Stimulated activated CD8-positive, alpha-beta memory T cell treated with anti-CD3 and anti-CD28 coated beads, Interleukin-12 subunit alpha, Interleukin-12 subunit beta, amount 100 ng/mL, for 4 hours (primary cell): Measurements from ENCODE around the gene URB1.
"Not testable (repeated sequence)": the region's sequence is repeated elsewhere in the genome, so short reads cannot be mapped to it uniquely, and the experiment has no call there.

Experiments used
- DNase-seq: peaks from one replicate; pipeline ENCODE4 v3.0.0-alpha.2; 2020; ENCODE audit warnings: low read depth

Gene URB1

DNA sequence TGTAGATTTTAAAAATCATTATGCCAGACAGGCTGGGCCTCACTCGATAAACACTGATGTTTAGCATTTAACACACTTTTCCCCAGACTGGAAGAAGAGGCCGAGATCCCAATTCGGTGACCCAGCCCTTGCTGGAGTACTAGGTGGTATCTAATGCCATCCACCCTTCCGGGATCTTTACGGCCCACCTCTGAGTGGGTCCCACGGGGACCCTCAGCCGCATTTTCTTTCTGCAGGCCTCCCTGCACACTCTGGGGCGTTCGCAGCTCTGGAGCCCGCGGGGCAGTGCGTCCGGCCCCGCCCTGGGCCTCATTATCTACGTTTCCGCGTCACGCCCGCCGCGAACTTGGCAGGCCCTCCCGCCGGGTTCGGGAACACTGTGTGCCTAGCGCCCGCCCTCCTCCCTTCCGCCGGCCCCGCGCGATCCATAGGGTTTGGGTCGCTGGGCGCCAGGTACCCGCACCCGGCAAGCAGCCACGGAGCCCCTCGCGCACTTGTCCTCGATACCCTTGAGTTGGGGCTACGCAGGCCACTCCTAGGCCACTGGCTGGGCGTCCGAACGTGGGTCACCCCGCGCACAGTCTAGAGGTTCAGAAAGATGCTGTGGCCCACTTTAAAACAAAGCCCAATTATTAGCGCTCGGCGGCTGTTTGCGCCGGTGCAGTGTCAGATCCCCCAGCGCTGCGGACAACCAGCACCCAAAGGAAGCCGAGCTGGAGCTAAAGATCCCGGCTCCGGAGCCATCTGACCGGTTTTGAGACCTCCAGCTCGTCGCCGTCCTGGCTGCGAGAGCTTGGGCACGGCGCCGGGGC lies 18.7 kb upstream of the URB1 start:
- DNase-seq, result peak; percentile 39

DNA sequence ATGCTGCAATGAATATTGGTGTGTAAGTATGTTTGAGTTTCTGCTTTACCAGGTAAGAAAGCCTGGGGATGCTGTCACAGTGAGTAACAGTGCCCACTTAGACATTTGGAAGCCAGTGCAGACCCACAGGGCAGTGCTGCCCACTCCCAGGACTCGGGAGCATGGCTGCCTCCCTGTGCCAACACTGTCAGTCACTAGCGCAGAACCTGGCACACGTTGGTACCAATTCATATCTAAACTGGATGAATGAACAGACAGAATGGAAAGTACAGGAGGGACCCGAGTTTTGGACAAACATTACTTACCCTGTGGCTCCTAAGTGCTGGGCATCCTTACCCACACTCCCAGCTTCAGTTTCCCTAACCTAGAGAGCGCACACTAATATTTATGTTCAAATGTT lies 18.1 kb upstream of the URB1 start:
- DNase-seq, result no peak

- DNase-seq, result no peak
Observed at GRCh38 chr21:32410291-32410690, 17.5 kb upstream of the URB1 start.

DNA sequence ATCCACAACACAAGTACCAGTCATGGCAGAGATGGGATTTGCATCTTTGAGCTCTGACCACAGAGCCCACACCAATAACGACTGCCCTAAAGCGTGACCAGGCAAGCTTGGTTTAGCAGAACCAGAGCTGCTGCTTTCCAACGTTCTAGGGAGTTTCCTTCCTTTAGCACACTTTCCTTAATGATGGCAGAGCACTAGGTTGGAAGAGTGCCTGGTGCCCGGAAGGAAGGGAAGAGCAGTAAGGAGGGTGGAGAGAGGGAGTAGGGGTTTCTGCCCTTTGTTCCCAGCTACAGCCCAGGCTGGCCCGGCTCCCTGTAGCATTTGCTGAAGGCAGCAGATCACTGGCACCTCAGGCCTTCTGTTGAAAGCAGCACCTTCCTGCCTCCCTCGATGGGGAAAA lies 13.6 kb upstream of the URB1 start:
- no peak for DNase-seq

DNA sequence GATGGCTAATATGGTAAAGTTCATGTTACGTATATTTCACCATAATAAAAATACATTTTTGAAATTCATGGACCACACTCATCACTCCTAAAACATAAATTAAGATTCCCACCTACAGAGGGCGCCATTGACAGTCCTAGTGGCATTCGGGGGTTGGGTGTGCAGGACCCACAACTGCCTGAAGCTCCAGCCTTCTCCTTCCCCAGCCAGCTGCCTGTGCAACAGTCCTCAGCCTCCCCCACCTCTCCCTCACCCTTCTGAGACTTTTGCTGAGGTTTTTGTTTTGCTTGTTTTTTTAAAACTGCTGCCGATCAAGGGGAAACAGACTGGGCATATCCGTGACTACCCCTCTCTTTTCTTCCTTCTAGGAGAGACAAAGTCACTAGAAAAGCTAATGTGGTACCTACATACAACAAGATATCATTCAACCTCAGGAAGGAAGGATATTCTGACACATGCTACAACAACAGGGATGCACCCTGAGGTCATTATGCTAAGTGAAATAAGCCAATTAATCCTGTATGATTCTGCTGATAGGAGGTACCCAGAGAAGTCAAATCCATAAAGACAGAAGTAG lies 10.5 kb upstream of the URB1 start:
- no peak for DNase-seq

- DNase-seq, result no peak
Observed at GRCh38 chr21:32393677-32394001, 827 bp upstream of the URB1 start.

DNA sequence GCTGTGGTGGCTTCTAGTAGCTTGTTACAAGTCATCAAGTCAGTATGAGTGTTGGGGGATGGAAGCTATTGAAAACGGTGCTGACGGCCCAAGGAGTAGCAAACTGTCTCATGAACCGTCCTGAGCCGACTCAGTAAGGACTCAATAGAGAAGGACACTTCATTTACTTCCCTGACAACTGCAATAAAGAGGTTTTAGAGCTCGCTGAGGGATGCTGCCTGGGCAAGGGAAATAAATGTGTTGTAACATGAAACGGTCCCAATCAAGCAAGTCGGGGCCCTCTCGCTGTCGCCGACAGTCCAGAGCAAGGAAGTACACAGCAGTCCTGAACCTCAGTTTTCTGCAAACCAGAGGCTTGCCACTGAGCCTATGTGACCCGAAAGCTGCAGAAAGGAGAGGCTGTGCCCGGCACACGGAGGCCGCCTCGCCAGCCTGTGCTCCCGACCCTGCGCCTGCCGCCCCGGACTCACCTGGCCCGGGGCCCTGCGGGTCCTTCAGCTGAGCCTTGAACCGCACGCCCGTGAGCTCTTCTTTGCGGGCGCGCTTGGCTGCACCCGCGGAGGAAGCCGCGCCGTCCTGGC lies 423 bp downstream of the URB1 start:
- DNase-seq, result no peak

DNA sequence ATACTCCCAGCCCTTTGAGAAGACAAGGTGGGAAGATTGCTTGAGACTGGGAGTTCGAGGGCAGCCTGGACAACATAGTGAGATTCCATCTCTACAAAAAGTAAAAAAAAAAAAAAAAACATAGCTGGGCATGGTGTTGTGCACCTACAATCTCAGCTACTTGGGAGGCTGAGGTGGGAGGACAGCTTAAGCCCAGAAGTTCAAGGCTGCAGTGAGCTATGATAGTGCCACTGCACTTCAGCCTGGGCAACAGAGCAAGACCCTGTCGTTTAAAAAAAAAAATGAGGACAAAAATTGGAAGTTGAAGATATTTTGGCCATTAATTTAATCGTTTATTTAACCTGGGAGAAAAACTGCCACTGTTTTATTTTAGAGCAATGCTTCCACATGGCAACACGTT lies 1.1 kb downstream of the URB1 start:
- no peak for DNase-seq

DNA sequence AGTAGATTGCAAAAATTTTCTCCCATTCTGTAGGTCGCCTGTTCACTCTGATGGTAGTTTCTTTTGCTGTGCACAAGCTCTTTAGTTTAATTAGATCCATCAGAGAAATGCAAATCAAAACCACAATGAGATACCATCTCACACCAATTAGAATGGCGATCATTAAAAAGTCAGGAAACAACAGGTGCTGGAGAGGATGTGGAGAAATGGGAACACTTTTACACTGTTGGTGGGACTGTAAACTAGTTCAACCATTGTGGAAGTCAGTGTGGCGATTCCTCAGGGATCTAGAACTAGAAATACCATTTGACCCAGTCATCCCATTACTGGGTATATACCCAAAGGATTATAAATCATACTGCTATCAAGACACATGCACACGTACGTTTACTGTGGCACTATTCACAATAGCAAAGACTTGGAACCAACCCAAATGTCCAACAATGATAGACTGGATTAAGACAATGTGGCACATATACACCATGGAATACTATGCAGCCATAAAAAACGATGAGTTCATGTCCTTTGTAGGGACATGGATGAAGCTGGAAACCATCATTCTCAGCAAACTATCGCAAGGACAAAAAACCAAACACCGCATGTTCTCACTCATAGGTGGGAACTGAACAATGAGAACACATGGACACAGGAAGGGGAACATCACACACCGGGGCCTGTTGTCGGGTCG lies 2.1 kb downstream of the URB1 start:
- not testable (repeated sequence) for DNase-seq

DNA sequence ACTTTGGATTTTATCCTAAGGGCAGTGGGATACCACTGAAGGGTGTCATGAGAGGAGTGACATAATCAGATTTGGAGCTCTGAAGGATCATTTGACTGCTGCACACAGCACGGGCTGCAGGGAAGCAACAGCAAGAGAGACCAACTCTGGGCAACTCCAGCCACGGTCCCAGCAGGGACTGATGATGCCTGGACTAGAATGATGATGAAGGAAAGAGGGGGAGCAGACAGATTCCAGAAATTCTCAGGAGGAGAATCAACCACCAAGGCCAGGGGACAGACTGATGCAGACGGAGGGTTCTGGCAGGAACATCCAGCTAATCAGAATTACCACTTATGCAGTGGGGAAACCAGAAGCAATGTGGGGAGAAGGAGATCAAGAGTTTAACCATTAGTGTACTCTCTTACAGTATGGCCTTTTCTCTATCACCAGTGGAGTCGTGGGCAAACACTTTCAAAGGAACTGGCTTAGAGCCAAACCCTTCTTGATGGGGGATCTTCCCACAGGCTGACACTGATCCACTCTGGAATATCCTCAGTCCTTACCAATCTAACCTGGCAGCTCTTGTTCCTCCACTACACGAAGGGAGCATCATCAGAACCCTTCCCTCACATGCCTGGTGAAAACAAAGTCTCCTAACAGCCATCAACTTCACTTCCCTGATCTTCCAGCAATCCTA lies 3.3 kb downstream of the URB1 start:
- DNase-seq, result no peak

DNA sequence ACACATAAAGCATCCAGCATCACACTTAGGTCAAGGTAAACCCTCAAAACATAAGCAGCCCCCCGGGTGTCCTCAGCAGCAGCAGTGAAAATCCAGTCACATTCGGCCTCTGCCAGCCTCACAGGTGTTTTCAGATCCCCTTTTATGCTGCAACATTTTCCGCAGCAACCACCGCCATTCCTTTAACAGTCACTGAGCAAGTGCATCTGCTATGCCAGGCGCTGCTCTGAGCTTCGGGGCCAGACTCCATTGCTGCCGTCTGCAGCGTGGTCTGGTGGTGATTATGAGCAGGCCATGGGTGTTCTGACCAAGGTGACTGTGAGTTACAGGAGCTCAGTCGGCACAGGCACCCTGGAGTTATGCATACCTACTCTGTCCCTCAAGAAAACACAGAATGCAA lies 4.5 kb downstream of the URB1 start:
- no peak for DNase-seq

DNA sequence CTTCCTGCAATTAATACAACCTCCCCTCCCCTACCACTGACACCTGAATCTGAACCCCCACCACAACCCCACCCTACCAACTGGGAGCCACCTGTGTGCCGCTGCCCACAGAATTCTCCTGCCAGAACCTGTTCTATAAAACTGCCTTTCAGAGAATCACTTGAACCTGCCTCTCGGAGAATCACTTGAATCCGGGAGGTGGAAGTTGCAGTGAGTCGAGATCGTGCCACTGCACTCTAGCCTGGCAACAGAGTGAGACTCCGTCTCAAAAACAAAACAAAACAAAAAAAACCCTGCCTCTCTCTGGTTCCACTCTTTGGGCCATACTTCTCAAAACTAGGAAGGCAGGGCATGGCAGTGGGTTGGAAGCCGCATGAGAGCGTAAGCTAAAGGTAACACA lies 5.7 kb downstream of the URB1 start:
- DNase-seq, result no peak

- DNase-seq, result no peak
Observed at GRCh38 chr21:32386195-32386870, 6.5 kb downstream of the URB1 start.

DNA sequence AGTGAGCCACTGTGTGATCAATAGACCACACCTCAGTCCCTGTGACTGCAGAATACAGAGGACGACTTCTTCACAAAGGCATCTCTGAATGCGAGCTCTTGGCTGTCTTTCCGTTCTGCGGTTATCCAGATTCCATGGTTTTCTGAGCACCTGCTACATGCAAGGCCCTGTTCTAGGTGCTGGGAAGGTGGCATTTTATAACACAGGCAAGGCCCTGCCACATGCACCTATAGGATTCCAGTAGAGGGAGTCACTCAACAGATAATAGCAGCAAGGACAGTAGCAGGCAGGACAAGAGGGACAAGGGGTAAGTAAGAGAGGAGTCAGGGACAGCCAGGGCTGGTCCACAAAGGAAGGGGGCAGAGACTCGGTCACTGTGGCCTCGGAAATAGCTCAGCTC lies 9.0 kb downstream of the URB1 start:
- DNase-seq, result no peak

GRCh38 chr21:32382108-32382644 lies 10.6 kb downstream of the URB1 start:
- DNase-seq, result no peak

DNA sequence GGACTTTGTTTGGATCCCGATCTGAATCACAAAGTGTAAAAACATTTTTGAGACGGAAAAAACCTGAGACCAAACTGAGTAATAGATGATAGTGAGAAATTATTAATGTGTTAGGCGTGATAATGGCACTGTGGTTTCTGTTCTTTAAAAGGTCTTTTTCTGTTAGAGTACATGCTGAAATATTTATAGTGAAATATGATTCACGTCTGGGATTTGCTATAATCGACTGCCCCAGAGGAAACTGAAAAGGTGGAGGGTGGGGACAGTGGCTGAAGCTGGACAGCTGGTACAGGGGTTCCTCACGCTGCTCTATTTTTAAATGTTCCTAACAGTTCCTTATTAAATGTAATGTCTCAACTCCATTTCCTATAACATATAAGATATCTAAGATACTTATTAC lies 11.2 kb downstream of the URB1 start:
- no peak for DNase-seq

DNA sequence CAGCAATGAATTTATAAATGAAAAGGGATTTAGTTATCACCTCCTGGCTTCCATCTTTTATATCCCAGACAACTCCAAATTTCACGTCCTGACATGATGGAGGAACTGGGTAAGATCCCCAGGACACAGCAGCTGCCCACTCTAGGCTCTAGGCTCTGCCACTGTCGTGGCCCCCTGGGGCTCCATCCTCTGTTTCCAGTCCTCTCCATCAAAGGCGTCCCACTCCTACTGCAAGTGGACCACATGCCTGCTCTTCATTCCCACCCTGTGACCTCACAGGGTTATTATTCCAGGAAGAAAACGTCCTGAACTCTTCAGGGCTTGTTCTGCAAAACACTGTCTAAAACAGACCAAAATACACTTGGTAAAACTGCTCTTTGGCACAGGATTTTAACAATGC lies 11.9 kb downstream of the URB1 start:
- DNase-seq, result no peak

- no peak for DNase-seq
Observed at GRCh38 chr21:32378956-32379355, 13.9 kb downstream of the URB1 start.

DNA sequence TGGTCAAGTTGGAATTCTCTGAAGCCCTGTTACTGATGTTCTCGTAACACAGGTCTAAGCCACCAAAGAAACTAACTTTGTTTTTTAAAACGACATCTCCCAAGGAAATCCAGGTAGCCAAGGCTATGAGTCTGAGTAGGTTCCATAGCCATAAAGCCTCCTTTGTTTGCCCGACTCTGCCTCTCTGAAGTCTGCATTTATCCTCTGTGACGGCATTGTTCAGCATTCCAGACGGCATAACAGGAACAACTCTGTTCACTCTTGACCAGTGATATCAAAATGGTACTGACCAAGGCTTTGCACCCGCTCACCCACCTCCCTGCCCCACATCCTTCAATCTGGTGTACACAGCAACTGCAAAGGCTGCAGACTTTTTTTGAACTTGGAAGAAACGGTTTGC lies 14.8 kb downstream of the URB1 start:
- no peak for DNase-seq

GRCh38 chr21:32377506-32377905 lies 15.3 kb downstream of the URB1 start:
- DNase-seq, result no peak

DNA sequence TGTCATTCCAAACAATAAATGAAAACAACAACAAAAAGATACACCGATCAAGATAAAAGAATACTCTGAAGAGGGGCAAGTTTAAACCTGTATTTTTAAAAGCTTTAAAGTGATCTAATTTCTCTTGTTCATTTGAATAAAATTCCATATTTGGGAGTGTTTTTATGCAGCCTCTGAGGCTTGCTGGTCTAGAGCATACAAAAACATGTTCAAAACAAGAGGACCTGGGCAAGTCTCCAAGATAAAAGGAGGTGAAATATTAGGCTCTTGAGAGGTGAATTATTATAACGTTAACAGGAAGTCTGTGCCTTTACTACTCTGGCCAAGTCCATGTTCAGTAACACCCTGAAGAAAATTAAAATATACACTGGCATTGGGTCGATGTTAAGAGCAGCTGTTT lies 20.1 kb downstream of the URB1 start:
- no peak for DNase-seq

- no peak for DNase-seq
Observed at GRCh38 chr21:32371913-32372314, 20.9 kb downstream of the URB1 start.
